Measurements from ENCODE around the gene NAV2. TPM values are rescaled to one million over a fixed set of nuclear protein-coding genes. Genes with fewer than 3 reads are reported as not detected.

NAV2 gene
- total and polyA plus RNA-seq, 2 donors from 2014 or later: 5.9 to 37.7 TPM

DNA sequence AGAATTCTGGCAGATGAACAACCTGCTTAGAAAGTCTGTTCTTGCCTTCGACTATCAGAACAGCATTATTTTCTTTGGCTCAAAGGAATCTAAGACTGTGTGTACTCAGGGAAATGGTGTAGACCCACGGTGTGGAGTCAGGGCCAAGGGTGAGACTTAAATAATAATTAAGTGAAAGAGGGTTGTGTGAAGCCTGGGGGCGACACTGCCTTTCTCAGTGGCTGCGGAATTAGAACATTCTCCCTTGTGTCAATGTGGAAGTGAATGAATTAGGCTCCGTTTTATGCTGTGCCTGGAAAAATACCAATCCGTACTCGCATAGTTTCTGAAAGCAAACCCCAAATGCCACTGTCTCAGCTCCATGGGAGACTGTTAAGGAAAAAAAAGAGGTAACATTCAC is 50.7 kb downstream of the NAV2 start:
- H3K4me1 ChIP-seq (ENCODE audit: control insufficient read depth in 2 of 3, insufficient read depth in 2 of 3, low read depth in 1 of 3, low read length in 3 of 3): no peaks in the 10 kb centered on the region
- H3K27me3 ChIP-seq (ENCODE audit: control insufficient read depth, insufficient read depth, low read length): peaks cover 4% of the 10 kb centered on the region
- H3K36me3 ChIP-seq (ENCODE audit: control insufficient read depth in 2 of 3, insufficient read depth in 3 of 3, low read length in 3 of 3): no peaks in the 10 kb centered on the region
- H3K9me3 ChIP-seq (ENCODE audit: control insufficient read depth in 2 of 3, insufficient read depth in 1 of 3, low read length in 3 of 3): no peaks in the 10 kb centered on the region
- TF ChIP-seq, protein P1, sequence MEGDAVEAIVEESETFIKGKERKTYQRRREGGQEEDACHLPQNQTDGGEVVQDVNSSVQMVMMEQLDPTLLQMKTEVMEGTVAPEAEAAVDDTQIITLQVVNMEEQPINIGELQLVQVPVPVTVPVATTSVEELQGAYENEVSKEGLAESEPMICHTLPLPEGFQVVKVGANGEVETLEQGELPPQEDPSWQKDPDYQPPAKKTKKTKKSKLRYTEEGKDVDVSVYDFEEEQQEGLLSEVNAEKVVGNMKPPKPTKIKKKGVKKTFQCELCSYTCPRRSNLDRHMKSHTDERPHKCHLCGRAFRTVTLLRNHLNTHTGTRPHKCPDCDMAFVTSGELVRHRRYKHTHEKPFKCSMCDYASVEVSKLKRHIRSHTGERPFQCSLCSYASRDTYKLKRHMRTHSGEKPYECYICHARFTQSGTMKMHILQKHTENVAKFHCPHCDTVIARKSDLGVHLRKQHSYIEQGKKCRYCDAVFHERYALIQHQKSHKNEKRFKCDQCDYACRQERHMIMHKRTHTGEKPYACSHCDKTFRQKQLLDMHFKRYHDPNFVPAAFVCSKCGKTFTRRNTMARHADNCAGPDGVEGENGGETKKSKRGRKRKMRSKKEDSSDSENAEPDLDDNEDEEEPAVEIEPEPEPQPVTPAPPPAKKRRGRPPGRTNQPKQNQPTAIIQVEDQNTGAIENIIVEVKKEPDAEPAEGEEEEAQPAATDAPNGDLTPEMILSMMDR (IDR thresholded peaks at IDR 0.05; ENCODE audit: borderline replicate concordance, extremely low read depth, insufficient read depth): no peak
- FAIRE-seq (no peak), DNase-seq (peak in 1 of 5 donors; percentile 11)
- no peak overlapping the region for H3K9ac ChIP-seq (ENCODE audit: low read length in 3 of 3)
- intact Hi-C loops (cut with DNase I): no loop called here
- H3K4me3 ChIP-seq (ENCODE audit: low read length in 3 of 3): no peak overlapping the region
- H3K27ac ChIP-seq (ENCODE audit: low read depth in 2 of 2, low read length in 2 of 2): no peak overlapping the region

DNA sequence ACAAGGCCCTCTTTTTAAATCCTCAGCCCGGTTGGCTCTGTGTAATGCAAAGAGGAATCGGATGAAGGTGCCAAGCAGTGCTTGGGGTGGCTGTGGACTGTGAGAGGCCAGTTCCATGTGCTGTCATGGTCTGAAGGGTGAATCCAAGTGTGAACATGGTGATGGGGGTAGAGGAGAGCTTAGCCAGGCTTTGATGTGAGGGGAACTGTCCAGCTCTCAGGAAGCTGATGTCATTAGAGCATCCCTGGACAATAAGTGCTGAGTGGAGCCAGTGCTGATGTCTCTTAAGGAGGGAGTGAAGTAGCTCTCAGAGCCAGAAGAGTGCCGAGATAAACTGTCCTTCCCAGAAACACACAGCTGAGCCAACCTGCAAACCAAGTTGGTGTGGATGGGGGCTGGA is 53.6 kb downstream of the NAV2 start:
- Histone ChIP-seq H3K4me1 (ENCODE audit: control insufficient read depth in 2 of 3, insufficient read depth in 2 of 3, low read depth in 1 of 3, low read length in 3 of 3) (no peaks in the 10 kb centered on the region), H3K9ac (ENCODE audit: low read length in 3 of 3) (no peak overlapping the region), H3K4me3 (ENCODE audit: low read length in 3 of 3) (no peak overlapping the region), H3K27me3 (ENCODE audit: control insufficient read depth, insufficient read depth, low read length) (peaks cover 4% of the 10 kb centered on the region), H3K27ac (ENCODE audit: low read depth in 2 of 2, low read length in 2 of 2) (no peak overlapping the region), H3K9me3 (ENCODE audit: control insufficient read depth in 2 of 3, insufficient read depth in 1 of 3, low read length in 3 of 3) (no peaks in the 10 kb centered on the region), H3K36me3 (ENCODE audit: control insufficient read depth in 2 of 3, insufficient read depth in 3 of 3, low read length in 3 of 3) (no peaks in the 10 kb centered on the region)
- intact Hi-C loops (cut with DNase I): no loop called here
- TF ChIP-seq, protein P1 (IDR thresholded peaks at IDR 0.05; ENCODE audit: borderline replicate concordance, extremely low read depth, insufficient read depth): no peak
- FAIRE-seq: no peak
- DNase-seq: peak in 3 of 5 donors; percentile 26 to 59 (median 57)

DNA sequence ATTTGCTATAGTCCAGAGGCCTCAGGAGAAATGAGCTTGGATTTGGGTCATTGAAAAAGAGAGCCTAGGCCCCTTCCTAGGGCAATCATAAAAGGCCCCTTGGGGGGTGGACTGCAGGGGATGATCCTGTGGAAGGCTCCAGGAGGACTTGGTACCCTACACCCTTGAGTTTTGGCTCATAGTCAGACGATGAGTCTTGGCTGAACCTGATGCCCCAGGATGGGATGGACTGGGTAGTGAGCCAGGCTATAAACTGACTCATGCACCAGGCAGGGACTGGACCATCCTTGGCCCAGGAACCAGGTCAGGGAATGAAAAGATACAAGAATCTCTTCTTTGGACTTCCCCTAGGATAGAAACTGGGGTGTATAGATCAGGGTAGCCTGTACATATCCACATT is 54.2 kb downstream of the NAV2 start:
- H3K9me3 ChIP-seq (ENCODE audit: control insufficient read depth in 2 of 3, insufficient read depth in 1 of 3, low read length in 3 of 3): no peaks in the 10 kb centered on the region
- TF ChIP-seq, protein P1 (IDR thresholded peaks at IDR 0.05; ENCODE audit: borderline replicate concordance, extremely low read depth, insufficient read depth): no peak
- H3K27ac ChIP-seq (ENCODE audit: low read depth in 2 of 2, low read length in 2 of 2): no peak overlapping the region
- FAIRE-seq: no peak
- H3K27me3 ChIP-seq (ENCODE audit: control insufficient read depth, insufficient read depth, low read length): peaks cover 2% of the 10 kb centered on the region
- intact Hi-C loops (cut with DNase I): no loop called here
- DNase-seq: no peak
- H3K9ac ChIP-seq (ENCODE audit: low read length in 3 of 3): no peak overlapping the region
- no peak overlapping the region for H3K4me3 ChIP-seq (ENCODE audit: low read length in 3 of 3)
- no peaks in the 10 kb centered on the region for H3K36me3 ChIP-seq (ENCODE audit: control insufficient read depth in 2 of 3, insufficient read depth in 3 of 3, low read length in 3 of 3)
- no peaks in the 10 kb centered on the region for H3K4me1 ChIP-seq (ENCODE audit: control insufficient read depth in 2 of 3, insufficient read depth in 2 of 3, low read depth in 1 of 3, low read length in 3 of 3)

DNA sequence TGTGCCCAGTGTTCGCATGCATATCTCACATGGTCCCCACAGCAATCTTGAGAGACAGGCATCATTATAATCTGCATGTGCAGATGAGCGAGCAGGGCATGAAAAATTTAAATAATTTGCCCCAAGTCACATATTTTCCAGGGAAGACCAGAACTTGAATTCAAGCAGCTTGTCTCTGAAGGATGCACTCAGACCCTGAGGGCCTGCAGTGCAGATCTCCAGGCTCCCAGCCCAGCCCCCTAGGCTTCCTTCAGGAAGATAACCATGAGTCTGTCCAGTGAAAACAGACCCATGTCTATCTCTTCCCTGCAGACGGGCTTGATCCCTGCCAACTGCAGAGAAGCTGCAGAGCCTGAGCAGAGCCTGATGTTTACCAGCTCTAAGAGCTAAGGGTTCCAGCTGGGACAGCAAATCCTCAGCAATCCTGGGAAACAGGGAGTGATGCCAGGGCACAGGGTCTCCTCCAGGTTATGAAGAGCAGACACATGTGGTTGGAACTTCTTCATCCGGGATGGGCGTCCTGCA is 55.1 kb downstream of the NAV2 start:
- Histone ChIP-seq H3K36me3 (ENCODE audit: control insufficient read depth in 2 of 3, insufficient read depth in 3 of 3, low read length in 3 of 3) (no peaks in the 10 kb centered on the region), H3K4me3 (ENCODE audit: low read length in 3 of 3) (no peak overlapping the region), H3K9me3 (ENCODE audit: control insufficient read depth in 2 of 3, insufficient read depth in 1 of 3, low read length in 3 of 3) (no peaks in the 10 kb centered on the region), H3K27ac (ENCODE audit: low read depth in 2 of 2, low read length in 2 of 2) (no peak overlapping the region), H3K9ac (ENCODE audit: low read length in 3 of 3) (no peak overlapping the region), H3K4me1 (ENCODE audit: control insufficient read depth in 2 of 3, insufficient read depth in 2 of 3, low read depth in 1 of 3, low read length in 3 of 3) (no peaks in the 10 kb centered on the region), H3K27me3 (ENCODE audit: control insufficient read depth, insufficient read depth, low read length) (peaks cover 2% of the 10 kb centered on the region)
- FAIRE-seq (no peak), DNase-seq (no peak)
- intact Hi-C loops (cut with DNase I): no loop called here
- TF ChIP-seq, protein P1 (IDR thresholded peaks at IDR 0.05; ENCODE audit: borderline replicate concordance, extremely low read depth, insufficient read depth): no peak

All from kidney (tissue), 14 donors.